HCT116 (cell line): ENCODE data around the gene MTHFSD. TPM values are rescaled to one million over a fixed set of nuclear protein-coding genes. Genes with fewer than 3 reads are reported as not detected.

Source experiments
- ATAC-seq: fragments of 200-7000 bp; cut with Tn5 transposase; 2 replicates; pipeline ENCODE4 v1.9.1; 2020; ENCODE audit warnings: mild to moderate bottlenecking, moderate library complexity
- BruUV-seq: library from RNA; stranded (reverse); fragments of 400-500 nt; replicated peaks from 2 replicates; lab custom pipeline; 2021; lab: Mats Ljungman, UMichigan
- CTCF ChIA-PET: fragments of 300-600 bp; sonication (Branson Sonifier 250); formaldehyde crosslinking; loops from one replicate; lab custom pipeline; 2021; ENCODE audit warnings: antibody characterized with exemption; lab: Charles Lee
- POLR2A ChIA-PET: fragments of 300-600, 350-600 bp; sonication (Branson Sonifier 250); formaldehyde crosslinking; loops from one replicate; lab custom pipeline; 2021; ENCODE audit warnings: antibody characterized with exemption; lab: Charles Lee
- RAD21 ChIA-PET, 2 experiments: fragments of 300-600 bp; sonication (Branson Sonifier 250); formaldehyde crosslinking; loops; one replicate each; lab custom pipeline; 2023; ENCODE audit warnings: low total read pairs in 2 of 2; ENCODE audit not compliant: uncharacterized antibody in 2 of 2, unreplicated experiment in 2 of 2, low non-redundant PET in 1 of 2; lab: Charles Lee
- DNase-seq: peaks from one replicate; pipeline ENCODE4 v3.0.0-alpha.2; 2010; ENCODE audit warnings: low read depth, low spot score
- H2AFZ ChIP-seq: fragments of 200-600 bp; shearing (Covaris generic), sonication (generic); 2 replicates; pipeline ENCODE4 v1.6.1; 2017; ENCODE audit warnings: low read depth, mixed run types, mixed read lengths, antibody characterized with exemption, low read length; ENCODE audit not compliant: poor library complexity, severe bottlenecking
- H3K27ac ChIP-seq: 2 replicates; pipeline ENCODE4 v1.5.1; 2012; ENCODE audit warnings: low read depth, low read length
- H3K27me3 ChIP-seq: fragments of 200-600 bp; sonication (generic); 2 replicates; pipeline ENCODE4 v1.6.1; 2016; ENCODE audit warnings: mixed run types, low read length, mixed read lengths; ENCODE audit not compliant: insufficient read depth
- H3K36me3 ChIP-seq, 2 experiments: fragments of 200-500 bp in 1 of 2; fragments of 200-600 bp in 1 of 2; sonication (Bioruptor generic) in 1 of 2; sonication (generic) in 1 of 2; 2 replicates each; pipeline versions ENCODE4 v1.5.1 to v1.6.1; 2014 to 2016; ENCODE audit warnings: low read length in 2 of 2, inconsistent platforms in 1 of 2, mixed read lengths in 1 of 2, mixed run types in 1 of 2; ENCODE audit not compliant: insufficient read depth in 2 of 2, control insufficient read depth in 1 of 2
- H3K4me1 ChIP-seq, 2 experiments: fragments of 200-600 bp in 1 of 2; sonication (generic) in 1 of 2; 2 replicates each; pipeline versions ENCODE4 v1.5.1 to v1.6.1; 2012 to 2017; ENCODE audit warnings: low read length in 2 of 2, inconsistent platforms in 1 of 2, mild to moderate bottlenecking in 1 of 2, mixed read lengths in 1 of 2, mixed run types in 1 of 2, moderate library complexity in 1 of 2; ENCODE audit not compliant: insufficient read depth in 2 of 2, control insufficient read depth in 1 of 2
- H3K4me2 ChIP-seq: fragments of 200-600 bp; sonication (generic); 2 replicates; pipeline ENCODE4 v1.6.1; 2017; ENCODE audit warnings: mixed run types, low read length, mixed read lengths
- H3K4me3 ChIP-seq, 2 experiments: fragments of 200-600 bp in 1 of 2; sonication (generic) in 1 of 2; replicated peaks in 1 of 2; 2 replicates each; pipeline ENCODE4 v1.5.1; 2011 to 2016; ENCODE audit warnings: low read length in 2 of 2, control low read depth in 1 of 2, low read depth in 1 of 2, mild to moderate bottlenecking in 1 of 2, mixed read lengths in 1 of 2, mixed run types in 1 of 2
- H3K79me2 ChIP-seq: fragments of 200-600 bp; sonication (generic); 2 replicates; pipeline ENCODE4 v1.6.1; 2017; ENCODE audit warnings: mild to moderate bottlenecking, mixed run types, low read length, moderate library complexity, mixed read lengths; ENCODE audit not compliant: insufficient read depth
- H3K9ac ChIP-seq: fragments of 200-600 bp; sonication (generic); 2 replicates; pipeline ENCODE4 v1.6.1; 2016; ENCODE audit warnings: low read length, mixed read lengths
- H3K9me2 ChIP-seq: fragments of 200-600 bp; sonication (generic), shearing (Covaris generic); 2 replicates; pipeline ENCODE4 v1.6.1; 2017; ENCODE audit warnings: mixed run types, mild to moderate bottlenecking, moderate library complexity; ENCODE audit not compliant: insufficient read depth
- H3K9me3 ChIP-seq, 2 experiments: fragments of 200-500 bp in 1 of 2; fragments of 200-600 bp in 1 of 2; sonication (Bioruptor generic) in 1 of 2; sonication (generic) in 1 of 2; 2 replicates each; pipeline ENCODE4 v1.6.1; 2014 to 2017; ENCODE audit warnings: low read length in 2 of 2, mixed read lengths in 2 of 2, inconsistent platforms in 1 of 2, low read depth in 1 of 2, mild to moderate bottlenecking in 1 of 2, mixed run types in 1 of 2, moderate library complexity in 1 of 2; ENCODE audit not compliant: control insufficient read depth in 1 of 2, insufficient read depth in 1 of 2
- H4K20me1 ChIP-seq: fragments of 200-600 bp; sonication (generic), shearing (Covaris generic); 2 replicates; pipeline ENCODE4 v1.6.1; 2017; ENCODE audit warnings: mixed run types, mild to moderate bottlenecking, moderate library complexity; ENCODE audit not compliant: insufficient read depth
- CTCF ChIP-seq, 3 experiments: fragments of 200-600 bp in 1 of 3; sonication (generic) in 1 of 3; IDR thresholded peaks in 2 of 3; conservative IDR thresholded peaks in 1 of 3; 2 replicates each; pipeline ENCODE4 v1.5.1; 2012 to 2017; ENCODE audit warnings: low read depth in 2 of 3, low read length in 2 of 3, antibody characterized with exemption in 1 of 3, borderline replicate concordance in 1 of 3, control low read depth in 1 of 3, mild to moderate bottlenecking in 1 of 3, mixed read lengths in 1 of 3, mixed run types in 1 of 3, moderate library complexity in 1 of 3; ENCODE audit not compliant: insufficient read depth in 1 of 3
- EZH2 ChIP-seq: fragments of 200-600 bp; sonication (generic); IDR thresholded peaks from 2 replicates; pipeline ENCODE4 v1.6.1; 2017; ENCODE audit warnings: antibody characterized with exemption, mixed run types
- FOSL1 ChIP-seq: IDR thresholded peaks from 2 replicates; pipeline ENCODE4 v1.6.1; 2012; ENCODE audit warnings: low read depth
- JUND ChIP-seq: IDR thresholded peaks from 2 replicates; pipeline ENCODE4 v1.6.1; 2012
- MAX ChIP-seq: IDR thresholded peaks from 2 replicates; pipeline ENCODE4 v1.6.1; 2012
- POLR2A ChIP-seq: IDR thresholded peaks from 2 replicates; pipeline ENCODE4 v1.7.0; 2011; ENCODE audit warnings: borderline replicate concordance; ENCODE audit not compliant: insufficient read depth, insufficient read length; ENCODE audit errors: extremely low read depth
- POLR2AphosphoS5 ChIP-seq: IDR thresholded peaks from 2 replicates; pipeline ENCODE4 v1.6.1; 2011; ENCODE audit warnings: mild to moderate bottlenecking, low read depth, low read length, moderate library complexity
- SIN3A ChIP-seq: IDR thresholded peaks from 2 replicates; pipeline ENCODE4 v1.6.1; 2012; ENCODE audit warnings: low read depth
- TCF7L2 ChIP-seq: IDR thresholded peaks from 2 replicates; pipeline ENCODE4 v1.7.0; 2011; ENCODE audit warnings: borderline replicate concordance, inconsistent platforms; ENCODE audit not compliant: insufficient read depth, insufficient read length; ENCODE audit errors: extremely low read depth
- YY1 ChIP-seq: IDR thresholded peaks from 2 replicates; pipeline ENCODE4 v1.6.1; 2011; ENCODE audit warnings: low read length, low read depth, moderate library complexity, mild to moderate bottlenecking; ENCODE audit not compliant: insufficient replicate concordance; ENCODE audit errors: extremely low read depth
- ZNF274 ChIP-seq: fragments of 200-500 bp; sonication (Bioruptor generic); IDR thresholded peaks from 2 replicates; pipeline ENCODE4 v1.6.1; 2014; ENCODE audit warnings: mild to moderate bottlenecking, low read depth, low read length, inconsistent platforms
- intact Hi-C: fragments of 100-400 bp; cut with micrococcal nuclease; formaldehyde crosslinking; loops from 2 replicates; pipeline ENCODE4 v1.10.0; 2022
- total RNA-seq: library from RNA; stranded (reverse); gene quantifications from one replicate; pipeline ENCODE4 v1.2.1, GENCODE V29; 2021; ENCODE audit not compliant: unreplicated experiment

Gene MTHFSD
- total RNA-seq, 1 experiment from 2014 or later, result 33.1 TPM

- Histone ChIP-seq H3K4me3 (no peak overlapping the region), H3K9ac (no peak overlapping the region), H4K20me1 (no peaks in the 10 kb centered on the region), H3K79me2 (no peaks in the 10 kb centered on the region), H3K4me1 (peaks cover 0 to 8% of the 10 kb centered on the region in 2 experiments; a peak in 1 of 4 replicates), H3K9me2 (no peaks in the 10 kb centered on the region), H3K27me3 (no peaks in the 10 kb centered on the region)
- BruUV-seq, result no TSS peak
- no peak for DNase-seq
- no peak for ATAC-seq
- TF ChIP-seq YY1, result no peak
- no peak for TF ChIP-seq FOSL1
- TF ChIP-seq TCF7L2, result no peak
- no peak for TF ChIP-seq SIN3A
- no peak for TF ChIP-seq CTCF (IDR thresholded peaks at IDR 0.05 in 2 of 3, conservative IDR thresholded peaks at IDR 0.05 in 1 of 3; ENCODE audit: borderline replicate concordance in 1 of 3, insufficient read depth in 1 of 3, low read depth in 2 of 3, low read length in 2 of 3)
- TF ChIP-seq, all 23 proteins: peak for 0
- intact Hi-C loops, result no loop called here
- H3K9me3 ChIP-seq, result no peaks in the 10 kb centered on the region
- CTCF ChIA-PET, result no interaction called here
- peaks cover under 1 to 10% of the 10 kb centered on the region in 2 experiments; a peak in 2 of 4 replicates for H3K36me3 ChIP-seq
- RAD21 ChIA-PET, result no interaction called here
- no peak overlapping the region for H3K4me2 ChIP-seq
- H3K27ac ChIP-seq, result no peak overlapping the region
- POLR2A ChIA-PET, result no interaction called here
- no peak overlapping the region for H2AFZ ChIP-seq
Measured at GRCh38 chr16:86532526-86532815, 22.6 kb downstream of the MTHFSD start.

GRCh38 chr16:86531641-86532525 is 23.2 kb downstream of the MTHFSD start:
- Histone ChIP-seq H3K4me2 (no peak overlapping the region), H3K9me2 (no peaks in the 10 kb centered on the region), H3K4me3 (no peak overlapping the region), H3K27ac (no peak overlapping the region), H3K9me3 (no peaks in the 10 kb centered on the region), H3K27me3 (no peaks in the 10 kb centered on the region), H4K20me1 (no peaks in the 10 kb centered on the region), H3K36me3 (peaks cover 0 to 9% of the 10 kb centered on the region in 2 experiments; a peak in 2 of 4 replicates), H2AFZ (no peak overlapping the region), H3K9ac (no peak overlapping the region), H3K79me2 (no peaks in the 10 kb centered on the region), H3K4me1 (peaks cover 0 to 10% of the 10 kb centered on the region in 2 experiments; a peak in 1 of 4 replicates)
- BruUV-seq, result no TSS peak
- TF ChIP-seq MAX (no peak), SIN3A (no peak), ZNF274 (no peak), TCF7L2 (no peak), EZH2 (no peak), JUND (no peak), POLR2A (no peak), CTCF (IDR thresholded peaks at IDR 0.05 in 2 of 3, conservative IDR thresholded peaks at IDR 0.05 in 1 of 3; ENCODE audit: borderline replicate concordance in 1 of 3, insufficient read depth in 1 of 3, low read depth in 2 of 3, low read length in 2 of 3) (no peak), YY1 (no peak), POLR2AphosphoS5 (no peak)
- RAD21 ChIA-PET, result no interaction called here
- intact Hi-C loops, result no loop called here
- DNase-seq (no peak), ATAC-seq (no peak)
- CTCF ChIA-PET, result no interaction called here
- POLR2A ChIA-PET, result no interaction called here
